HCEC 1CT (cell line): ENCODE data around the gene FAM210A.
"Not testable (repeated sequence)": the region's sequence is repeated elsewhere in the genome, so short reads cannot be mapped to it uniquely, and the experiment has no call there.

Source experiments
- DNase-seq: peaks from one replicate; pipeline ENCODE4 v3.0.0-alpha.2; 2017

The FAM210A gene

GRCh38 chr18:13700153-13700552, 26.2 kb downstream of the FAM210A start:
- no peak for DNase-seq

DNA sequence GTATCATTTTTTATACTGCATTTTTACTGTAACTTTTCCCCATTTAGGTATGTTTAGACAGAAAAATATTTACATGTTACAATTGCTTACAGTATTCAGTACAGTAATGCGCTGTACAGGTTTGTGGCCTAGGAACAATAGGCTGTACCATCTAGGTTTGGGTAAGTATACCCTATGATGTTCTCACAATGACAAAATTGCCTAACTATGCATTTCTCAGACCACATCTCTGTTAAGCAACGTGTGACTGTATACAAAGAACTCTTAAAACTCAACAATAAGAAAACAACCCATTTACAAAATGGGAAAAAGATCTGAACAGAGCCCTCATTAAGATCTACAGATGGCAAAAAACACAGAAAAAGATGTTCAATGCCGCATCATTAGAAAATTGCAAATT, 29.4 kb downstream of the FAM210A start:
- DNase-seq, result no peak

DNA sequence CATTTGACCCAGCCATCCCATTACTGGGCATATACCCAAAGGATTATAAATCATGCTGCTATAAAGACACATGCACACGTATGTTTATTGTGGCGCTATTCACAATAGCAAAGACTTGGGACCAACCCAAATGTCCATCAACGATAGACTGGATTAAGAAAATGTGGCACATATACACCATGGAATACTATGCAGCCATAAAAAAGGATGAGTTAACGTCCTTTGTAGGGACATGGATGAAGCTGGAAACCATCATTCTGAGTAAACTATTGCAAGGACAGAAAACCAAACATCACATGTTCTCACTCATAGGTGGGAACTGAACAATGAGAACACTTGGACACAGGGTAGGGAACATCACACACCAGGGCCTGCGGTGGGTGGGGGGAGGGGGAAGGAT, 31.0 kb downstream of the FAM210A start:
- not testable (repeated sequence) for DNase-seq

DNA sequence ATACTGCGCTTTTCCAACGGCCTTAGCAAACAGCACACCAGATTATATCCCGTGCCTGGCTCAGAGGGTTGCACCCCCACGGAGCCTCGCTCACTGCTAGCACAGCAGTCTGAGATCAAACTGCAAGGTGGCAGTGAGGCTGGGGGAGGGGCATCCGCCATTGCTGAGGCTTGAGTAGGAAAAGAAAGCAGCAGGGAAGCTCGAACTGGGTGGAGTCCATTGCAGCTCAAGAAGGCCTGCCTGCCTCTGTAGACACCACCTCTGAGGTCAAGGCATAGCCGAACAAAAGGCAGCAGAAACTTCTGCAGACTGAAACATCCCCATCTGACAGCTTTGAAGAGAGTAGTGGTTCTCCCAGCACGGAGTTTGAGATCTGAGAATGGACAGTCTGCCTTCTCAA, 36.3 kb downstream of the FAM210A start:
- DNase-seq, result not testable (repeated sequence)

DNA sequence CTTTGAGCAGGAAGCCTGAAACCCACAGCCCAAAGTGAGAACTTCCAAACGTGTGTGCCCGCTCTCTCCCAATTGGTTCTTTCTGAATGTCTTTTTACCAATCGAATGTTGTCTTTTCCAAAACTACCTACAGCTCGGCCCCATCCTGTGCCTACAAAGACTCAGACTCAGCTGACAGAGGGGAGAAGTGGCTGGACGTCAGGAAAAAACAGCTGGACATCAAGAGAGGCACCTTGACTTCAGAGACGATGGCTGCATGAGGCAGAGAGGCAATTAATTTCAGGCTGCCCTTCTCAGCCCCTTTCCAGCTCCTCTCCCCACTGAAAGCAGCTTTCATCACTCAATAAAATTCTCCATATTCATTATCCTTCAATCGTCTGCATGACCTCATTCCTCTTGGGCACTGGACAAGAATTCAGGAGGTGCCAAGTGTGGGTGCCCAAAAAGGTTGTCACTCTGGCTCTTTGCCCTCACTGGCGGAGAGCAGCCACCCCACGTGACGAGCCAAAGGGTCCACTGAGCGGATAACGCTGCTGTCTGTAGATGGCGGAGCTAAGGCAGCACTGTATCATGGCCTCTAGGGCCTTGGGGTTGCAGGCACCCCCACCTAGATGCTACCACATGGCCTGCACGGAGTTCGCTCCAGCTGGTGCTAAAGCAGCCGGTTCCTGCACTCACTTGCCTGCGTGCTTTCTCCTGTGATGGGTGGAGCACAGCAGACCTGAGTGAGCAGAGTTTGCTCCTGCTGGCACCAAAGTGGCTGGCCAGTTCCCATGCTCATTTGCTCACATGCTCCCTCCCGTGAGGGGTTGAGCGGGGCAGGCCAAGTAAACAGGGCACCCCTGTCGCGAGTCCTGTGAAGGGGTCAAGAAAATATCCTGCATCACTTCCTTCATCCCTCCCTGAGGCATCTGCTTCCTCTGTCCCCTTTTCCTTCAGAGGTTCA, 37.9 kb downstream of the FAM210A start:
- DNase-seq, result no peak

DNA sequence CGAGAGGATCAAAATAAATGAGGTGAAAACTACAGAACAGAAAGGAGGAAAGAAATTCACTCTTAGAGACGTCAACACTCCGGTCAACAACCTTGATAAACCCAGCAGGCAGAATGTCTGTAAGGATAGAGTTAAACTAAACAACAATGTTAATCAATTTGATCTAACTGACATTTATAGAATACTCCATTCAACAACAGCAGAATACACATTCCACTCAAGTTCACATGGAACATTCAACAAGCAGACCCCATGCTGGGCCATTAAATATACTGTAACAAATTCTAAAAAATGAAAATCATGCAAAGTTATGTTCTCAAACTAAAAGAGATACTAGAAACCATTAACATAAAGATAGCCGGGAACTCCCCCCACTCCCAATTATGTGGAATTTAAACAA, 41.8 kb downstream of the FAM210A start:
- DNase-seq, result no peak

DNA sequence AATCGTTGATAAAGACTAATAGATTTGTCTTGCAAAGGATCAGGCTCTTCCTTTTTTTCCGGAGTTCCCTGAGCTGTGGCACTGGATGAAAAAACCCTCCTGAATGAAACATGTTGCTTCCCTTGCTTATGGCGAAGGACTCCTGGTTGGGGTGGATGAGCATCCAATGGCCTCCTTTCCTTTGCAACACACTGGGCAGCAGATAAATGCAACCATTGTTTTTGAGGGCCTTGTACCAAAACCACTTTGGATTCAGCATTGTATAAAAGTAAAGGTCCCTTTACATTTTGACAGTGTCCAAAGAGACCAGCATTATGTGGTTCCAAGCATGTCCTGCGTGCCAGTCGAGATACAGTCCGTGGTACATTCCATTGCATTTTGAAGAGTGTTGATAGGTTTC, 44.7 kb downstream of the FAM210A start:
- no peak for DNase-seq

DNA sequence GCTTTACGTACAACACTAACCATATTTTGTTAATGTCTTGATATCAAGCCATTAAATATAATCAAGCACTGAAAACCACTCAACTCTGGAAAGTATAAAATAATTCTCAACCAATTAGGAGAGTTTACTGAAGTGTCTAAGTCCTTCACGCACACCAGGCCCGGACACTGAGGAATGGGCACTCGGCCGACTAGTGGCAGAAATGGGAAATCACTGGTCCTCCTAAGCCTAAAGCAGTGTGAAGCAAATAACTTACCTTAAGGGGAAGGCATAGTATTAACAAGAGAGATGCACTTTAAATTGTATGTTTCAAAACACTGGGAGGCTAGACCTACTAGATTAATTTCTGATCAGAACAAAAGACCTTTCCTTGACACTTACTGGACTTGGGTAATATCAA, 45.7 kb downstream of the FAM210A start:
- no peak for DNase-seq

DNA sequence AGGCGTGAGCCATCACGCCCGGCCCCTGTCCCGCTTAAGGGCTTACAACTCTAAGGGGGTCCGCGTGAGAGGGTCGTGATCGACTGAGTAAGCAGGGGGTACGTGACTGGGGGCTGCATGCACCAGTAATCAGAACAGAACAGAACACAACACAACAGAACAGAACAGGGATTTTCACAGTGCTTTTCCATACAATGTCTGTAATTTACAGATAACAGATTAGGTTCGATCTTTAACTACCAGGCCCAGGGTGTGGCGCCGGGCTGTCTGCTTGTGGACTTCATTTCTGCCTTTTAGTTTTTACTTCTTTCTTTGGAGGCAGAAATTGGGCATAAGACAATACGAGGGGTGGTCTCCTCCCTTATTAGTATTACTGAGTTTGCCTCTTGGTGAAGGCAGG, 49.0 kb downstream of the FAM210A start:
- not testable (repeated sequence) for DNase-seq

- DNase-seq, result no peak
These were observed 49.9 kb downstream of the FAM210A start for GRCh38 chr18:13676471-13676870.

GRCh38 chr18:13672657-13673056, 53.7 kb downstream of the FAM210A start:
- DNase-seq, result no peak

GRCh38 chr18:13661779-13662256, 64.5 kb downstream of the FAM210A start:
- no peak for DNase-seq

GRCh38 chr18:13661051-13661778, 65.1 kb downstream of the FAM210A start:
- no peak for DNase-seq

- DNase-seq, result no peak
These were observed 65.8 kb downstream of the FAM210A start for GRCh38 chr18:13660510-13660909.

DNA sequence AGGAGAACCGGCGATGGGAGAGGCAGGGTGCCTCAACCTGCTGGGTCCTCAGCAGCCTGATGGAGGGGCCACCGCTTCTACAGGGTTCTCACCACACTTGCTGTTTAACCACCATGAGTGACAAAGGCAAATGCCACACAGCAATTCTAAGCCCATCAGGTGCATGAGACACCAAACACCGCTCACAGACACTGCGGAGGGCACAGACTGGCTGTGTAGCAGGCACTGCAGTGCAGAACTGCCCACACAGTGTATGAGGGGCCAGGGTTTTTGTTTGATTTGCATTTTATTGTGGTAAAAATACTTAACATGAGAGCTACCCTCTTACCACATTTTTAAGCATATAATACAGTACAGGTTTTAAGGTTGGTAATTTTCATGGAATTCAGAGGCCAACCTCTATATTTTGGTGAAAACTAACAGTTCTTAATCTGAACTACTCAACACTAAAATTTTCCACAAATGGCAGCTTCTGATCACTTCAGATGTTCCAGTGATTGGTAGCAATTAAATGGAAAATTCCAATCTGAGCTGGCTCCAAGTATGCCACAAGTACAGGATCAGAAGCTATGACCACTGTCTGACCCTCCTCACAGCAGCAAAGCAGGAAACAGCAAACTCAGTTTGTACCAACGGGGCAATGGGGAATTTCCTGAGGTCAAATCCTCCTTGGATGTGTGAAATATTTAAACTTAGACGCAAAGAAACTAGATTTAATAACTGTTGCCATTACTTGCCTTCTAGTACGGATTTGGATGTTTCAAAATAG, 67.7 kb downstream of the FAM210A start:
- DNase-seq, result no peak

DNA sequence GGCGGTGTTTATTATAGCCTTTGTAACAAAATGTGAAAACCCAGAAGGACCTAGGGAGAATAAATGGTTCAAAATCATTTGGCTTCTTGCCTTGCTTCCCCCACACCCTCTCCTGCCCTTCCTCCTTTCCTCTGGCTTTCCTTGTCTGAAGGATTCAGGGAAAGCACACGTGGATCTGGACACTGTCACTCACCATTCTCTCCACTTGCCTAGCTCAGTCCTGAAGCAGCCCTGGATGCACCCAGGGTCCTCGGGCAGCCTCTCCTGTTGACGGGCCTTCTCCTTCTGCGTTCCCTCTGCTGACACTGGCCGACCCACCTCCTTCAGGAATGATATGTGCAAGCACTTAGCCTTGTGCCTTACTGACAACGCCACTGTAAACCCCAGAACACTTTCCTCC, 68.4 kb downstream of the FAM210A start:
- DNase-seq, result no peak

GRCh38 chr18:13653746-13654433, 72.5 kb downstream of the FAM210A start:
- no peak for DNase-seq

DNA sequence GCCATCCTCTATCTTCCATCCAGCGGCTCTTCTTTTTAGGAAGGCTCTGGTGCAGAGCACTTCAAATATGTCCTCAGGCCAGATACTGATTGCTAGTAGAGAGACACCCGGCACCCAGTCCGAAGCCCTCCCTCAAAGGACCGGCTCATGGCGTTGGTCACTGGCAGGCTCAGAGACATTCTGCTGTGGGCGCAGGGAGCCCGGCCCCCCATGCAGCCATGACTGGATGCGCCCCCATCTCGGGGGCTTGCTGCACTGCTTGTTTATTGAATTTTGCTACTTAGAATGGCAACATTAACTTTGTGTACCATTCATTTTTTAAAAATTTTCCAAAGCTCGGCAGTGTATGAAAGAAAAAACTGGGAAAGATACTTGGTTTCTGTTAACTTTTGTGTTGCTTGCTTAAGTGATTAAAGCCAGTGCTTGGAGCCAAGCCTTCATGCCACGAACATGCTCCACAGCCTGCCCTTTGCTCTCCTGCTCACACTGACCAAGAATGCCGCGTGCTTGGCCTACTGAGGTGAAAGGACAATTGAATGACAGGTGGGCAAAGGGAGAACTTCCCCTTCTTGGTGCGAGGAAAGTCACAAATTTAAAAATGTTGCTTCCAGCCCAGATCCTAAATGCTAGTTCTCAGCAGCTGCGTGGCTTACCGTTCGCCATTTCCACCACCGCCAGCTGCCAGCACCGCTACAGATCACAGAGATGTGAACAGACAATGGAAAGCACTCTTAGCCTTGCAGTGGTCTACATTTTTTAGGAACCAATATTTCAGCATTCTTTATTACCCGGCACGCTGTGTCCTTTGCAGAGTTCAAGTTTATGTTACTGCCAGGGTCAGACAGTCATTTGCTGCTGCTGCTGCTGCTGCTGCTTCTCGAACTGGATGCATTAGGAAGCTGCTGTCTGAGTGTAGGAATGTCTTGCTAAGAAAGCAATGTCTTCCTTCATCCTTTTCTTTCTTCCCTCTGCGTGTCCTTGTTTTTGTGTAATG, 76.7 kb downstream of the FAM210A start:
- no peak for DNase-seq

- DNase-seq, result no peak
These were observed 78.6 kb downstream of the FAM210A start for GRCh38 chr18:13647761-13648160.

GRCh38 chr18:13646633-13647032, 79.7 kb downstream of the FAM210A start:
- no peak for DNase-seq

DNA sequence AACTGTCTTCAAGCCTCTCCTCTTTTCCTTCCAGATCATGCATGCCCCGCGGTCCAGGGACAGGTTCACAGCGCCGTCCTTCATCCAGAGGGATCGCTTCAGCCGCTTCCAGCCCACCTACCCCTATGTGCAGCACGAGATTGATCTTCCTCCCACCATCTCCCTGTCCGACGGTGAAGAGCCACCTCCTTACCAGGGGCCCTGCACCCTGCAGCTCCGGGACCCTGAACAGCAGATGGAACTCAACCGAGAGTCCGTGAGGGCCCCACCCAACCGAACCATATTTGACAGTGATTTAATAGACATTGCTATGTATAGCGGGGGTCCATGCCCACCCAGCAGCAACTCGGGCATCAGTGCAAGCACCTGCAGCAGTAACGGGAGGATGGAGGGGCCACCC, 81.3 kb downstream of the FAM210A start:
- no peak for DNase-seq
